ENCODE data around the gene PYCR2. TPM values are rescaled to one million over a fixed set of nuclear protein-coding genes. Genes with fewer than 3 reads are reported as not detected.

PYCR2 gene
- total RNA-seq, 1 donor from 2014 or later = 38.1 TPM

DNA sequence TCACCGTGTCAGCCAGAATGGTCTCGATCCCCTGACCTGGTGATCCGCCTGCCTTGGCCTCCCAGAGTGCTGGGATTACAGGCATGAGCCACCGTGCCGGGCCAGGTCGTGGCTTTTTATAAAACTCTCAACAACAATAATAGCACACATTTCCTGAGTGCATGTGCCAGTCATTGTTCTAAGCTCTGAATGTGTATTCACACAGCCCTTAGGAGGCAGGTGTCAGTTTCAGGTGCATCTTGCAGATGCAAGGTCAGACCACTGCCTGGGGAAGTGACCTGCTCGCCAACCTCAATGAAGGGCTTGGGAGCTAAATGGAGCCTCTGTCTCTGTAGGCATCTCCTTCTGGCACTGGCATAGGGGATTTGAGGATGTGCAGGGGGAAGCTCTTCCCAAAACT lies 18.5 kb upstream of the PYCR2 start:
- H3K4me2 ChIP-seq (ENCODE audit: low read length) = no peak overlapping the region
- Mint-ChIP-seq H3K9me3 (ENCODE audit: unreplicated experiment) (peaks cover 1% of the 10 kb centered on the region), H3K4me3 (ENCODE audit: unreplicated experiment) (no peak overlapping the region), H3K27me3 (ENCODE audit: low read depth, unreplicated experiment) (peaks cover 19% of the 10 kb centered on the region), H3K27ac (ENCODE audit: unreplicated experiment) (no peak overlapping the region), H3K36me3 (ENCODE audit: low read depth, unreplicated experiment) (no peaks in the 10 kb centered on the region), H3K4me1 (ENCODE audit: low read depth, unreplicated experiment) (peaks cover 10% of the 10 kb centered on the region)
- FAIRE-seq = no peak
- DNase-seq (ENCODE audit: low read depth) = no peak
- H3K27me3 ChIP-seq (ENCODE audit: insufficient read depth, low read length) = no peaks in the 10 kb centered on the region
- no peaks in the 10 kb centered on the region for H3K4me1 ChIP-seq (ENCODE audit: insufficient read depth, low read length)
- H2AFZ ChIP-seq (ENCODE audit: low read depth, low read length) = no peak overlapping the region
- H3K36me3 ChIP-seq (ENCODE audit: insufficient read depth, low read length) = no peaks in the 10 kb centered on the region
- no peak overlapping the region for H3K9ac ChIP-seq (ENCODE audit: low read length)
- H3K4me3 ChIP-seq (ENCODE audit: insufficient read depth, low read depth, low read length) = no peak overlapping the region
- H3K9me3 ChIP-seq (ENCODE audit: insufficient read depth, low read depth, low read length) = no peaks in the 10 kb centered on the region
- H3K27ac ChIP-seq (ENCODE audit: low read depth, low read length) = no peak overlapping the region
- no peaks in the 10 kb centered on the region for H3K79me2 ChIP-seq (ENCODE audit: insufficient read depth, low read length)
- TF ChIP-seq CTCF (IDR thresholded peaks at IDR 0.05; ENCODE audit: insufficient read depth, low read depth, low read length) = no peak
- TF ChIP-seq EZH2 (IDR thresholded peaks at IDR 0.05; ENCODE audit: insufficient read depth, low read length) = no peak
- no peaks in the 10 kb centered on the region for H4K20me1 ChIP-seq (ENCODE audit: insufficient read depth, low read length)

GRCh38 chr1:225941942-225942222 lies 17.8 kb upstream of the PYCR2 start:
- Mint-ChIP-seq H3K4me1 (ENCODE audit: low read depth, unreplicated experiment) (peaks cover 10% of the 10 kb centered on the region), H3K36me3 (ENCODE audit: low read depth, unreplicated experiment) (no peaks in the 10 kb centered on the region), H3K27me3 (ENCODE audit: low read depth, unreplicated experiment) (peaks cover 18% of the 10 kb centered on the region), H3K9me3 (ENCODE audit: unreplicated experiment) (peaks cover 1% of the 10 kb centered on the region), H3K27ac (ENCODE audit: unreplicated experiment) (peak overlapping the region; percentile 75), H3K4me3 (ENCODE audit: unreplicated experiment) (no peak overlapping the region)
- Histone ChIP-seq H3K9me3 (ENCODE audit: insufficient read depth, low read depth, low read length) (no peaks in the 10 kb centered on the region), H3K9ac (ENCODE audit: low read length) (no peak overlapping the region), H3K4me3 (ENCODE audit: insufficient read depth, low read depth, low read length) (no peak overlapping the region), H3K27me3 (ENCODE audit: insufficient read depth, low read length) (no peaks in the 10 kb centered on the region), H3K4me2 (ENCODE audit: low read length) (no peak overlapping the region), H3K36me3 (ENCODE audit: insufficient read depth, low read length) (no peaks in the 10 kb centered on the region), H4K20me1 (ENCODE audit: insufficient read depth, low read length) (no peaks in the 10 kb centered on the region), H3K79me2 (ENCODE audit: insufficient read depth, low read length) (no peaks in the 10 kb centered on the region), H3K27ac (ENCODE audit: low read depth, low read length) (no peak overlapping the region), H2AFZ (ENCODE audit: low read depth, low read length) (no peak overlapping the region), H3K4me1 (ENCODE audit: insufficient read depth, low read length) (no peaks in the 10 kb centered on the region)
- FAIRE-seq (no peak), DNase-seq (ENCODE audit: low read depth) (no peak)
- no peak for TF ChIP-seq CTCF (IDR thresholded peaks at IDR 0.05; ENCODE audit: insufficient read depth, low read depth, low read length)

GRCh38 chr1:225941187-225941941 lies 17.3 kb upstream of the PYCR2 start, which contains the start of gene LEFTY2:
LEFTY2 (minus strand) TSS chr1:225941220; CDS start chr1:225941140, 80 bp downstream.
- TF ChIP-seq EZH2 (IDR thresholded peaks at IDR 0.05; ENCODE audit: insufficient read depth, low read length) (no peak), CTCF (IDR thresholded peaks at IDR 0.05; ENCODE audit: insufficient read depth, low read depth, low read length) (no peak)
- DNase-seq (ENCODE audit: low read depth) (no peak), FAIRE-seq (no peak)
- Mint-ChIP-seq H3K4me3 (ENCODE audit: unreplicated experiment) (no peak within 1 kb of the TSS), H3K9me3 (ENCODE audit: unreplicated experiment) (peaks cover 1% of the 10 kb centered on the region), H3K27me3 (ENCODE audit: low read depth, unreplicated experiment) (peaks cover 18% of the 10 kb centered on the region), H3K36me3 (ENCODE audit: low read depth, unreplicated experiment) (no peaks in the 10 kb centered on the region), H3K4me1 (ENCODE audit: low read depth, unreplicated experiment) (peaks cover 10% of the 10 kb centered on the region), H3K27ac (ENCODE audit: unreplicated experiment) (peak within 1 kb of the TSS; percentile 75)
- H2AFZ ChIP-seq (ENCODE audit: low read depth, low read length) = no peak within 1 kb of the TSS
- no peak within 1 kb of the TSS for H3K9ac ChIP-seq (ENCODE audit: low read length)
- H3K27ac ChIP-seq (ENCODE audit: low read depth, low read length) = no peak within 1 kb of the TSS
- H3K4me1 ChIP-seq (ENCODE audit: insufficient read depth, low read length) = no peaks in the 10 kb centered on the region
- no peaks in the 10 kb centered on the region for H3K79me2 ChIP-seq (ENCODE audit: insufficient read depth, low read length)
- H3K9me3 ChIP-seq (ENCODE audit: insufficient read depth, low read depth, low read length) = no peaks in the 10 kb centered on the region
- H3K4me2 ChIP-seq (ENCODE audit: low read length) = no peak within 1 kb of the TSS
- H3K4me3 ChIP-seq (ENCODE audit: insufficient read depth, low read depth, low read length) = no peak within 1 kb of the TSS
- H4K20me1 ChIP-seq (ENCODE audit: insufficient read depth, low read length) = no peaks in the 10 kb centered on the region
- no peaks in the 10 kb centered on the region for H3K36me3 ChIP-seq (ENCODE audit: insufficient read depth, low read length)
- no peaks in the 10 kb centered on the region for H3K27me3 ChIP-seq (ENCODE audit: insufficient read depth, low read length)
